ENCODE data around the gene PRRX1.

PRRX1 gene

DNA sequence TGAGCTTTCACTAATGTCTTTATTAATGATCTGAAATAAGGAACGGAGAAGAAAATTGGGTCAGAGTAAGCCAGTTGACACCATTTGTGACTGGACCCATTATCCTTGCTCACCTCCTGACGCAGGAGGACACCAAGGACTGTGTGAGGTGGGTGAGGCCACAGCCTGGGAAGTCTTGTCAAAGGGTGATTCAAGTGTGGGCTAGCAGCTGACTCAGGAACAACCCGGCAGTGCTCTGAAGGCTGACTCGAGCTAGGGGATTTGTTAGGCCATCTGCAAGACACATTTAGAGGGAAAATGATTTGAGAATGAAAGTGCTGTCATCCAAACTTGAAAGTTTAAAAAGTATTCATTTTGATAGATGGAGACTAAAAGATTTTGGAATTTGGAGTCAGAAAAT lies 21.2 kb downstream of the PRRX1 start:
- no peaks in the 10 kb centered on the region for H3K36me3 ChIP-seq (ENCODE audit: control insufficient read depth, insufficient read depth, low read length)
- no peak overlapping the region for H3K27ac ChIP-seq
- H2AFZ ChIP-seq: no peak overlapping the region
- H3K9me3 ChIP-seq (ENCODE audit: control insufficient read depth, low read length): no peaks in the 10 kb centered on the region
- H3K79me2 ChIP-seq: no peaks in the 10 kb centered on the region
- H3K4me1 ChIP-seq: no peaks in the 10 kb centered on the region
- no peak overlapping the region for H3K4me3 ChIP-seq (ENCODE audit: low read depth, low read length)
- TF ChIP-seq, protein P1, sequence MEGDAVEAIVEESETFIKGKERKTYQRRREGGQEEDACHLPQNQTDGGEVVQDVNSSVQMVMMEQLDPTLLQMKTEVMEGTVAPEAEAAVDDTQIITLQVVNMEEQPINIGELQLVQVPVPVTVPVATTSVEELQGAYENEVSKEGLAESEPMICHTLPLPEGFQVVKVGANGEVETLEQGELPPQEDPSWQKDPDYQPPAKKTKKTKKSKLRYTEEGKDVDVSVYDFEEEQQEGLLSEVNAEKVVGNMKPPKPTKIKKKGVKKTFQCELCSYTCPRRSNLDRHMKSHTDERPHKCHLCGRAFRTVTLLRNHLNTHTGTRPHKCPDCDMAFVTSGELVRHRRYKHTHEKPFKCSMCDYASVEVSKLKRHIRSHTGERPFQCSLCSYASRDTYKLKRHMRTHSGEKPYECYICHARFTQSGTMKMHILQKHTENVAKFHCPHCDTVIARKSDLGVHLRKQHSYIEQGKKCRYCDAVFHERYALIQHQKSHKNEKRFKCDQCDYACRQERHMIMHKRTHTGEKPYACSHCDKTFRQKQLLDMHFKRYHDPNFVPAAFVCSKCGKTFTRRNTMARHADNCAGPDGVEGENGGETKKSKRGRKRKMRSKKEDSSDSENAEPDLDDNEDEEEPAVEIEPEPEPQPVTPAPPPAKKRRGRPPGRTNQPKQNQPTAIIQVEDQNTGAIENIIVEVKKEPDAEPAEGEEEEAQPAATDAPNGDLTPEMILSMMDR (IDR thresholded peaks at IDR 0.05): no peak
- peaks cover 6% of the 10 kb centered on the region for H3K27me3 ChIP-seq (ENCODE audit: control insufficient read depth, insufficient read depth, low read length)
- H3K9ac ChIP-seq: no peak overlapping the region
- no peak overlapping the region for H3K4me2 ChIP-seq (ENCODE audit: low read length)

DNA sequence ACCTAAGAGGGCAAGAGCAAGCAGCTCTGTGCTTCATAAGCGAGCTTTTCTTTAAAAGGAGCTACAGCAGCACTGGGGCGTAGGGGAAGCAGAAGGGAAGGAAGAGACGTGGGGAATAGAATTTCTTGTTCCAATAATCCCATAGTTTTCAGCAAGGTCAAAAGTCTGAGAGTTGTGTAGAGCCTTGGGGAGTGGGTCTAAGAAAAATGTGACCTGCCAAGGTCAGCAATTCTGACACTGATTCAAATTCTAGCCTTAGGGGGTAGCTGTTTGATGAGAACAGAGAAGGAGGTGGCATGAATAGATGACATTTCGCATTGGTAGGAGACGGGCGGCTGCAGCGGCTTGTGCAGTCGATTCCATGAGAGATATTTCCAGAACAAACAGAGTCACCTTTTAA lies 22.4 kb downstream of the PRRX1 start:
- Histone ChIP-seq H3K9me3 (ENCODE audit: control insufficient read depth, low read length) (no peaks in the 10 kb centered on the region), H2AFZ (no peak overlapping the region), H3K4me3 (ENCODE audit: low read depth, low read length) (no peak overlapping the region), H3K4me1 (no peaks in the 10 kb centered on the region), H3K36me3 (ENCODE audit: control insufficient read depth, insufficient read depth, low read length) (no peaks in the 10 kb centered on the region), H3K27ac (no peak overlapping the region), H3K9ac (no peak overlapping the region), H3K27me3 (ENCODE audit: control insufficient read depth, insufficient read depth, low read length) (peaks cover 6% of the 10 kb centered on the region), H3K79me2 (no peaks in the 10 kb centered on the region), H3K4me2 (ENCODE audit: low read length) (no peak overlapping the region)
- TF ChIP-seq, protein P1 (IDR thresholded peaks at IDR 0.05): no peak

DNA sequence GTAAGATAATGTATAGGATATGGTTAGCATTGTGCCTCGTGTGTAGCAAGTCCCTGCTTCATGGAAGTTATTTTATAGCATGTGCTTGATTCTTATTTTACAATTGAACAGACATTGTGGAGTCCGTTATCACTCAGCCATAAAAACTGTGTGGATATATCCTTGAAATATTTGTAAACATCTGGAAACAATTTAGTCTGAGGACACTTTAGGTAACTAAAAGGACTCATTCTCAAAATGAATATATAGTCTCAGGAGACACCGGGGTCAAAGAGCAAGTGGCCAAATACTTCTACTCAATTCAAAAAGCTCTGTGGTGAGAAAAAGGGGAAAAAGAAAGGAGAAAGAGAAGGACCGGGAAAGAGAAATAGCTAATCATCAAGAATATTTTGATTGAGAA lies 23.7 kb downstream of the PRRX1 start:
- no peak overlapping the region for H3K27ac ChIP-seq
- H3K9ac ChIP-seq: no peak overlapping the region
- H3K4me2 ChIP-seq (ENCODE audit: low read length): no peak overlapping the region
- peaks cover 6% of the 10 kb centered on the region for H3K27me3 ChIP-seq (ENCODE audit: control insufficient read depth, insufficient read depth, low read length)
- no peaks in the 10 kb centered on the region for H3K36me3 ChIP-seq (ENCODE audit: control insufficient read depth, insufficient read depth, low read length)
- H3K9me3 ChIP-seq (ENCODE audit: control insufficient read depth, low read length): no peaks in the 10 kb centered on the region
- TF ChIP-seq, protein P1 (IDR thresholded peaks at IDR 0.05): no peak
- no peaks in the 10 kb centered on the region for H3K79me2 ChIP-seq
- H3K4me3 ChIP-seq (ENCODE audit: low read depth, low read length): no peak overlapping the region
- no peak overlapping the region for H2AFZ ChIP-seq
- no peaks in the 10 kb centered on the region for H3K4me1 ChIP-seq

DNA sequence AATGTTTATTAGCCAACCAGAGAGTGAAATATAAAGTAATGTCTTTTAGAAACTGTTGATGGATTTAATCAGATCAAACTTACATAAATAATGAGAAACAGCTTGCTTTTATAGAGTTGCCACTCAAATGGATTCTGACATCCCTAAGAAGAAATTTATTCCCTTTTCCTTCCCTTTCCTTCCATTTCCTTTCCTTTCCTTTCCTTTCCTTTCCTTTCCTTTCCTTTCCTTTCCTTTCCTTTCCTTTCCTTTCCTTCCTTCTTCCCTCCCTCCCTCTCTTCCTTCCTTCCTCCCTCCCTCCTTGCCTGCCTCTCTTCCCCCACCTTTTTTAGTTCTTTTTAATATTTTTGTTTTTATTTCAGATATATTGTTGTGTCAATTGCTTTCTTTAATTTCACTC lies 27.3 kb downstream of the PRRX1 start:
- Histone ChIP-seq H3K4me3 (ENCODE audit: low read depth, low read length) (no peak overlapping the region), H3K9me3 (ENCODE audit: control insufficient read depth, low read length) (no peaks in the 10 kb centered on the region), H2AFZ (no peak overlapping the region), H3K4me1 (no peaks in the 10 kb centered on the region), H3K27ac (no peak overlapping the region), H3K27me3 (ENCODE audit: control insufficient read depth, insufficient read depth, low read length) (peaks cover 6% of the 10 kb centered on the region), H3K9ac (no peak overlapping the region), H3K4me2 (ENCODE audit: low read length) (no peak overlapping the region), H3K79me2 (no peaks in the 10 kb centered on the region), H3K36me3 (ENCODE audit: control insufficient read depth, insufficient read depth, low read length) (no peaks in the 10 kb centered on the region)
- TF ChIP-seq, protein P1 (IDR thresholded peaks at IDR 0.05): no peak

DNA sequence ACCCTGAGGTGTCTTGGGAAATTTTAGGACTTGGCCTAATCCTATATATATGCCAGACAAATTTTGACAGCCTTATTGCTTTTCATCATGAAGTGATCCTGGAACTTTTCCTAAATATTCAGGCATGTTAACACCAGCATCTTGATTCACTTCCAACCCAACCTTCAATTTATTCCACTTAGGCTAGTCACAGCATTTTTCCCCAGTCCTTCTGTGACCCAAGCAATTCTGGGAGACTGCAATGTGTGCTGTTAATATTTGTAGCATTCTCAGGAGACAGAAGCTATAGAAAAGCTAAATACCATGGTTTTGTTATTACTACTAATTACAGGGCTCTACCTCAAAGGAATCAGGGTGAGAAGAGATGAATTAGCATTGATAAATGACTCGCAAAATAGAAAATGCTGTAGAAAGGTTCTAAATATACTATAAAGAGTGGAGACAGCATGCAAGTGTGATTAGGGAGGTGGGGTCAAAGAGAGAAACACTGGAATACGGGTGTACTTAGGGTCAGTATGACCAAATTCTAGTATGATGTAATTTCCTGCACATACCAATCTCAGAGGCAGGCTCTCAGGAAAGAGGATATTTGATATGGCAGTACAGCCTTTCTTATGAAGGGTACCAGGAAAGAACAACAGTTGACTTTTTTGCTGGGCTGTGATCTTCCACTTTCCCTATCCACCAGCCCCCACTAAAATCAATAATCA lies 29.1 kb downstream of the PRRX1 start:
- no peaks in the 10 kb centered on the region for H3K36me3 ChIP-seq (ENCODE audit: control insufficient read depth, insufficient read depth, low read length)
- H3K4me3 ChIP-seq (ENCODE audit: low read depth, low read length): no peak overlapping the region
- H3K4me1 ChIP-seq: no peaks in the 10 kb centered on the region
- H3K27ac ChIP-seq: no peak overlapping the region
- H3K4me2 ChIP-seq (ENCODE audit: low read length): no peak overlapping the region
- H2AFZ ChIP-seq: no peak overlapping the region
- H3K9ac ChIP-seq: no peak overlapping the region
- no peaks in the 10 kb centered on the region for H3K79me2 ChIP-seq
- H3K9me3 ChIP-seq (ENCODE audit: control insufficient read depth, low read length): no peaks in the 10 kb centered on the region
- H3K27me3 ChIP-seq (ENCODE audit: control insufficient read depth, insufficient read depth, low read length): no peaks in the 10 kb centered on the region
- TF ChIP-seq, protein P1 (IDR thresholded peaks at IDR 0.05): no peak
